Measurements from ENCODE around the gene ALKBH2. TPM values are rescaled to one million over a fixed set of nuclear protein-coding genes. Genes with fewer than 3 reads are reported as not detected.

ALKBH2 gene
- total RNA-seq (10.1 and 14.0 TPM in 2 replicates), polyA plus RNA-seq (18.6 and 22.1 TPM in 2 replicates)

- Histone ChIP-seq H3K27me3 (no peaks in the 10 kb centered on the region), H4K20me1 (ENCODE audit: insufficient read depth, poor library complexity, severe bottlenecking) (no peaks in the 10 kb centered on the region), H3K9me2 (replicated peaks; ENCODE audit: insufficient read depth) (no peaks in the 10 kb centered on the region), H3K4me3 (peak within 1 kb of the TSS; percentile 35), H3K4me2 (peak within 1 kb of the TSS; percentile 79), H3K79me2 (peaks cover 22% of the 10 kb centered on the region), H3K36me3 (replicated peaks; ENCODE audit: insufficient read depth, low read depth) (no peaks in the 10 kb centered on the region), H3K4me1 (ENCODE audit: insufficient read depth) (peaks cover 16% of the 10 kb centered on the region), H2AFZ (peak within 1 kb of the TSS; percentile 93), H3K9me3 (ENCODE audit: low read depth) (no peaks in the 10 kb centered on the region), H3K27ac (peak within 1 kb of the TSS; percentile 38)
- WGBS (ENCODE audit: low lambda C conversion rate, missing lambda C conversion rate), result 18% methylated on average over 45 of the region's 45 CpGs
- DNase-seq (ENCODE audit: low spot score), result peak; percentile 96
- no peak for TF ChIP-seq EZH2phosphoT487 (IDR thresholded peaks at IDR 0.05; ENCODE audit: low read depth, severe bottlenecking, unreplicated experiment)
- TF ChIP-seq EZH2 (IDR thresholded peaks at IDR 0.05; ENCODE audit: borderline replicate concordance), result no peak
- TF ChIP-seq, protein P1, sequence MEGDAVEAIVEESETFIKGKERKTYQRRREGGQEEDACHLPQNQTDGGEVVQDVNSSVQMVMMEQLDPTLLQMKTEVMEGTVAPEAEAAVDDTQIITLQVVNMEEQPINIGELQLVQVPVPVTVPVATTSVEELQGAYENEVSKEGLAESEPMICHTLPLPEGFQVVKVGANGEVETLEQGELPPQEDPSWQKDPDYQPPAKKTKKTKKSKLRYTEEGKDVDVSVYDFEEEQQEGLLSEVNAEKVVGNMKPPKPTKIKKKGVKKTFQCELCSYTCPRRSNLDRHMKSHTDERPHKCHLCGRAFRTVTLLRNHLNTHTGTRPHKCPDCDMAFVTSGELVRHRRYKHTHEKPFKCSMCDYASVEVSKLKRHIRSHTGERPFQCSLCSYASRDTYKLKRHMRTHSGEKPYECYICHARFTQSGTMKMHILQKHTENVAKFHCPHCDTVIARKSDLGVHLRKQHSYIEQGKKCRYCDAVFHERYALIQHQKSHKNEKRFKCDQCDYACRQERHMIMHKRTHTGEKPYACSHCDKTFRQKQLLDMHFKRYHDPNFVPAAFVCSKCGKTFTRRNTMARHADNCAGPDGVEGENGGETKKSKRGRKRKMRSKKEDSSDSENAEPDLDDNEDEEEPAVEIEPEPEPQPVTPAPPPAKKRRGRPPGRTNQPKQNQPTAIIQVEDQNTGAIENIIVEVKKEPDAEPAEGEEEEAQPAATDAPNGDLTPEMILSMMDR (IDR thresholded peaks at IDR 0.05; ENCODE audit: poor library complexity), result peak; percentile 97
Observed at GRCh38 chr12:109093022-109093918, at the start of gene ALKBH2. TSS of gene ALKBH2 (minus strand) at chr12:109093472. CDS start at chr12:109092786, 686 bp downstream.

GRCh38 chr12:109140560-109140959 is 47.3 kb upstream of the ALKBH2 start:
- peaks cover 4% of the 10 kb centered on the region for H3K4me1 ChIP-seq (ENCODE audit: insufficient read depth)
- WGBS (ENCODE audit: low lambda C conversion rate, missing lambda C conversion rate), result 89% methylated on average over 4 of the region's 4 CpGs

GRCh38 chr12:109139791-109140190 is 46.5 kb upstream of the ALKBH2 start:
- Histone ChIP-seq H3K9me3 (ENCODE audit: low read depth) (no peaks in the 10 kb centered on the region), H4K20me1 (ENCODE audit: insufficient read depth, poor library complexity, severe bottlenecking) (no peaks in the 10 kb centered on the region), H3K9me2 (replicated peaks; ENCODE audit: insufficient read depth) (no peaks in the 10 kb centered on the region), H2AFZ (no peak overlapping the region), H3K27me3 (no peaks in the 10 kb centered on the region), H3K27ac (no peak overlapping the region), H3K36me3 (replicated peaks; ENCODE audit: insufficient read depth, low read depth) (no peaks in the 10 kb centered on the region), H3K4me1 (ENCODE audit: insufficient read depth) (no peaks in the 10 kb centered on the region), H3K79me2 (no peaks in the 10 kb centered on the region), H3K4me3 (no peak overlapping the region), H3K4me2 (no peak overlapping the region)
- WGBS (ENCODE audit: low lambda C conversion rate, missing lambda C conversion rate), result 78% methylated on average over 7 of the region's 7 CpGs
- DNase-seq (ENCODE audit: low spot score), result no peak
- TF ChIP-seq EZH2phosphoT487 (IDR thresholded peaks at IDR 0.05; ENCODE audit: low read depth, severe bottlenecking, unreplicated experiment) (no peak), EZH2 (IDR thresholded peaks at IDR 0.05; ENCODE audit: borderline replicate concordance) (no peak)
- TF ChIP-seq, protein P1 (IDR thresholded peaks at IDR 0.05; ENCODE audit: poor library complexity), result no peak

More at GRCh38 chr12:109140560-109140959, 47.3 kb upstream of the ALKBH2 start:
- DNase-seq (ENCODE audit: low spot score), result no peak
- Histone ChIP-seq H3K27me3 (no peaks in the 10 kb centered on the region), H3K36me3 (replicated peaks; ENCODE audit: insufficient read depth, low read depth) (no peaks in the 10 kb centered on the region), H3K9me3 (ENCODE audit: low read depth) (no peaks in the 10 kb centered on the region), H3K4me3 (no peak overlapping the region), H3K4me2 (no peak overlapping the region), H3K79me2 (no peaks in the 10 kb centered on the region), H2AFZ (no peak overlapping the region), H4K20me1 (ENCODE audit: insufficient read depth, poor library complexity, severe bottlenecking) (no peaks in the 10 kb centered on the region), H3K27ac (no peak overlapping the region), H3K9me2 (replicated peaks; ENCODE audit: insufficient read depth) (no peaks in the 10 kb centered on the region)
- TF ChIP-seq EZH2 (IDR thresholded peaks at IDR 0.05; ENCODE audit: borderline replicate concordance) (no peak), EZH2phosphoT487 (IDR thresholded peaks at IDR 0.05; ENCODE audit: low read depth, severe bottlenecking, unreplicated experiment) (no peak)
- TF ChIP-seq, protein P1 (IDR thresholded peaks at IDR 0.05; ENCODE audit: poor library complexity), result no peak
